Esophagus muscularis mucosa (tissue), 4 donors: ENCODE measurements around the gene BORCS8.

Experiments used
- EP300 ChIP-seq: sonication (generic); formaldehyde crosslinking; IDR thresholded peaks from one replicate; pipeline ENCODE4 v1.6.1; 2017; ENCODE audit warnings: antibody characterized with exemption
- POLR2A ChIP-seq: fragments of 450-650 bp; IDR thresholded peaks from one replicate; pipeline ENCODE4 v1.6.1; 2017; ENCODE audit warnings: antibody characterized with exemption, moderate library complexity, mild to moderate bottlenecking, low read depth
- TF ChIP-seq, protein P1 (sequence below), 3 experiments: fragments of 200-600 bp in 2 of 3; fragments of 450-650 bp in 1 of 3; sonication (generic) in 2 of 3; IDR thresholded peaks; one replicate each; pipeline ENCODE4 v1.5.1; 2017 to 2019; ENCODE audit warnings: antibody characterized with exemption in 3 of 3, mild to moderate bottlenecking in 2 of 3, moderate library complexity in 1 of 3

DNA sequence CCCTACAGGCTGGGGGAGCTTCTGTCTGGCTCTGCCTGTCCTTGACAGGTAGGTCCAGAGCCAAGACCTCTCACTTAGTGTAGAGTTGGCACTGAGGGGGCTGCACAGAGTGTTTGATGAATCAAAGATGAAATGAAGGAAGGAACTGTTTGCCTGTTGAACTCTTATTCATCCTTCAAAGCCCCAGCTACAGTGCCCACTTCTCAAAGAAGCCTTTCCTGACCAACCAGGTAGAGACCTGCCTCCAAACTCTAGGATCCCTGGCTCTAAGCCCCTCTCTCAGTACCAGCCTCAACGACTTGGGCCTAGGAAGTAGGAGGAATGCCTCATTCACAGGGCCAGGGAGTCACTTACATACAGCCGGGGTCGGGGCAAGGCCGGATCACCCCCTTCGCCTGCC, 44.6 kb downstream of the BORCS8 start:
- TF ChIP-seq, protein P1, sequence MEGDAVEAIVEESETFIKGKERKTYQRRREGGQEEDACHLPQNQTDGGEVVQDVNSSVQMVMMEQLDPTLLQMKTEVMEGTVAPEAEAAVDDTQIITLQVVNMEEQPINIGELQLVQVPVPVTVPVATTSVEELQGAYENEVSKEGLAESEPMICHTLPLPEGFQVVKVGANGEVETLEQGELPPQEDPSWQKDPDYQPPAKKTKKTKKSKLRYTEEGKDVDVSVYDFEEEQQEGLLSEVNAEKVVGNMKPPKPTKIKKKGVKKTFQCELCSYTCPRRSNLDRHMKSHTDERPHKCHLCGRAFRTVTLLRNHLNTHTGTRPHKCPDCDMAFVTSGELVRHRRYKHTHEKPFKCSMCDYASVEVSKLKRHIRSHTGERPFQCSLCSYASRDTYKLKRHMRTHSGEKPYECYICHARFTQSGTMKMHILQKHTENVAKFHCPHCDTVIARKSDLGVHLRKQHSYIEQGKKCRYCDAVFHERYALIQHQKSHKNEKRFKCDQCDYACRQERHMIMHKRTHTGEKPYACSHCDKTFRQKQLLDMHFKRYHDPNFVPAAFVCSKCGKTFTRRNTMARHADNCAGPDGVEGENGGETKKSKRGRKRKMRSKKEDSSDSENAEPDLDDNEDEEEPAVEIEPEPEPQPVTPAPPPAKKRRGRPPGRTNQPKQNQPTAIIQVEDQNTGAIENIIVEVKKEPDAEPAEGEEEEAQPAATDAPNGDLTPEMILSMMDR (IDR thresholded peaks at IDR 0.05), result no peak
- TF ChIP-seq POLR2A (no peak), EP300 (no peak)
